K562 (cell line): ENCODE results near the gene RBM18. TPM values are rescaled to one million over a fixed set of nuclear protein-coding genes. Genes with fewer than 3 reads are reported as not detected.

Source experiments
- ATAC-seq: fragments of 200-7000 bp; cut with Tn5 transposase; 3 replicates; pipeline ENCODE4 v1.9.1; 2020; ENCODE audit warnings: moderate library complexity
- BruUV-seq: library from RNA; stranded (reverse); fragments of 400-500 nt; replicated peaks from 2 replicates; lab custom pipeline; 2021; lab: Mats Ljungman, UMichigan
- CTCF ChIA-PET: fragments of 300-600 bp; formaldehyde crosslinking; extraction: SDS; loops from one replicate; lab custom pipeline; 2021; ENCODE audit warnings: low intra/inter-chr PET ratio; lab: Yijun Ruan, JAX
- POLR2A ChIA-PET: fragments of 300-600, 350-650 bp; sonication (Branson Sonifier 250); formaldehyde crosslinking; extraction: SDS; loops from one replicate; lab custom pipeline; 2021; ENCODE audit warnings: antibody characterized with exemption, inconsistent platforms; lab: Yijun Ruan, JAX
- DNase-seq, 4 experiments: peaks; one replicate each; pipeline versions ENCODE4 v3.0.0 to v3.0.0-alpha.2; 2011 to 2018; ENCODE audit warnings: low spot score in 3 of 4, mixed read lengths in 3 of 4; ENCODE audit errors: extremely low read depth in 1 of 4
- FAIRE-seq: peaks from 2 replicates; lab custom pipeline; 2011; peaks lifted over from hg19 to GRCh38; lab: Jason Lieb, UNC
- H2AFZ ChIP-seq: 2 replicates; pipeline ENCODE4 v1.6.0; 2011; ENCODE audit warnings: low read depth, low read length, control low read depth, inconsistent platforms
- H3K27ac ChIP-seq: fragments of 200-600 bp; 3 replicates; pipeline ENCODE4 v1.8.0; 2011; ENCODE audit warnings: low read depth, mild to moderate bottlenecking, control low read depth, inconsistent platforms, low read length, moderate library complexity, mixed read lengths; ENCODE audit errors: extremely low read depth
- H3K27me3 ChIP-seq, 2 experiments: fragments of 300-600 bp in 1 of 2; 2 replicates in 1 of 2; 3 replicates in 1 of 2; pipeline versions ENCODE4 v1.6.0 to v1.8.0; 2011; ENCODE audit warnings: inconsistent platforms in 2 of 2, low read length in 2 of 2, mild to moderate bottlenecking in 1 of 2, mixed read lengths in 1 of 2, moderate library complexity in 1 of 2; ENCODE audit not compliant: control insufficient read depth in 2 of 2, insufficient read depth in 2 of 2
- H3K36me3 ChIP-seq: fragments of 300-600 bp; 3 replicates; pipeline ENCODE4 v1.8.0; 2011; ENCODE audit warnings: mild to moderate bottlenecking, low read length, inconsistent platforms; ENCODE audit not compliant: control insufficient read depth, insufficient read depth
- H3K4me1 ChIP-seq, 2 experiments: fragments of 200-600 bp in 1 of 2; replicated peaks in 1 of 2; 2 replicates in 1 of 2; 3 replicates in 1 of 2; pipeline versions ENCODE4 v1.5.1 to v1.8.0; 2011; ENCODE audit warnings: inconsistent platforms in 2 of 2, low read length in 2 of 2, mild to moderate bottlenecking in 1 of 2, mixed read lengths in 1 of 2, moderate library complexity in 1 of 2; ENCODE audit not compliant: control insufficient read depth in 2 of 2, insufficient read depth in 2 of 2
- H3K4me2 ChIP-seq: 2 replicates; pipeline ENCODE4 v1.6.1; 2011; ENCODE audit warnings: low read length, control low read depth, inconsistent platforms, mixed read lengths; ENCODE audit not compliant: insufficient read depth
- H3K4me3 ChIP-seq: fragments of 200-600 bp; sonication (generic), shearing (Covaris generic); 2 replicates; pipeline ENCODE4 v1.5.1; 2016; ENCODE audit warnings: control low read depth, inconsistent platforms
- H3K79me2 ChIP-seq: fragments of 200-600 bp; 3 replicates; pipeline ENCODE4 v1.8.0; 2011; ENCODE audit warnings: low read length, inconsistent platforms; ENCODE audit not compliant: control insufficient read depth, insufficient read depth
- H3K9ac ChIP-seq, 2 experiments: 2 replicates each; pipeline versions ENCODE4 v1.6.0 to v1.6.1; 2011; ENCODE audit warnings: low read depth in 2 of 2, low read length in 2 of 2, control low read depth in 1 of 2, inconsistent platforms in 1 of 2, mild to moderate bottlenecking in 1 of 2, mixed read lengths in 1 of 2; ENCODE audit not compliant: insufficient read depth in 1 of 2
- H3K9me1 ChIP-seq: one replicate; pipeline ENCODE4 v1.6.0; 2011; ENCODE audit warnings: inconsistent platforms, mild to moderate bottlenecking, low read length, moderate library complexity; ENCODE audit not compliant: control insufficient read depth, insufficient read depth
- H3K9me3 ChIP-seq: replicated peaks from 2 replicates; pipeline ENCODE4 v1.5.1; 2011; ENCODE audit warnings: low read depth, low read length, inconsistent platforms; ENCODE audit not compliant: control insufficient read depth, insufficient read depth
- H4K20me1 ChIP-seq: replicated peaks from 2 replicates; pipeline ENCODE4 v1.6.1; 2011; ENCODE audit warnings: low read length, inconsistent platforms, mixed read lengths; ENCODE audit not compliant: control insufficient read depth, insufficient read depth
- HIVEP1 ChIP-seq: fragments of 250-450 bp; sonication (Bioruptor Pico); IDR thresholded peaks from 2 replicates; pipeline ENCODE4 v1.4.0; 2020; ENCODE audit warnings: mild to moderate bottlenecking
- TCF7L2 ChIP-seq: fragments of 150-350 bp; IDR thresholded peaks from 2 replicates; pipeline ENCODE4 v1.6.1; 2016; ENCODE audit warnings: low read depth, mild to moderate bottlenecking, low read length, moderate library complexity
- ZNF146 ChIP-seq: IDR thresholded peaks from one replicate; pipeline ENCODE4 v1.6.1; 2018; ENCODE audit warnings: missing compliant biosample characterization; ENCODE audit not compliant: unreplicated experiment
- ZNF224 ChIP-seq: sonication (generic); formaldehyde crosslinking; IDR thresholded peaks from 2 replicates; pipeline ENCODE4 v1.8.0; 2022; ENCODE audit warnings: mild to moderate bottlenecking, missing genetic modification reagents
- WGBS: fragments of 100-300 bp; shearing (Covaris generic); methylation state at CpG from one replicate; pipeline ENCODE4 v1.1.6; 2016; ENCODE audit warnings: low coverage, mixed read lengths; ENCODE audit not compliant: insufficient coverage; ENCODE audit errors: missing lambda C conversion rate; 5-methylcytosine and 5-hydroxymethylcytosine counted together
- in situ Hi-C: fragments of 300-500 bp; cut with MboI; formaldehyde crosslinking; loops from 4 replicates; pipeline ENCODE4 v1.15.0; 2018; ENCODE audit warnings: inconsistent platforms, mixed read lengths
- intact Hi-C: fragments of 100-400 bp; cut with micrococcal nuclease; formaldehyde crosslinking; loops from 2 replicates; pipeline ENCODE4 v1.14.2; 2022
- polyA plus RNA-seq, 8 experiments: library from polyadenylated mRNA; depleted of rRNA in 4 of 8; stranded (reverse) in 5 of 8; unstranded in 3 of 8; fragments of >200 nt; fragmentation: Nextera tagmentation in 2 of 8; fragmentation: Illumina TruSeq in 1 of 8; extraction: Ambion mirVana in 2 of 8; extraction: Trizol in 1 of 8; gene quantifications; 2 replicates each; pipeline versions ENCODE4 v1.2.1 to v1.2.3, GENCODE V29; 2011 to 2014; ENCODE audit warnings: inconsistent platforms in 1 of 8, missing spikeins in 1 of 8
- total RNA-seq, 7 experiments: library from RNA; depleted of rRNA in 6 of 7; stranded (reverse); fragments of >200 nt in 6 of 7; fragmentation: Illumina TruSeq in 2 of 7; extraction: Trizol in 2 of 7; gene quantifications; 2 replicates each; pipeline versions ENCODE4 v1.2.1 to v1.2.3, GENCODE V29; 2011 to 2021; ENCODE audit warnings: low replicate concordance in 1 of 7
- TF ChIP-seq, protein P1 (sequence below), 2 experiments: fragments of 450-650 bp in 1 of 2; sonication (generic) in 1 of 2; formaldehyde crosslinking; conservative IDR thresholded peaks; 2 replicates each; pipeline versions ENCODE4 v1.4.0 to v1.8.1; 2020 to 2022; ENCODE audit warnings: mild to moderate bottlenecking in 1 of 2, missing genetic modification reagents in 1 of 2

Gene RBM18
- total and polyA plus RNA-seq, 9 of the 15 experiments (the other 6 are each of a cell fraction or from before 2014, with no cell fraction given): 7.9 to 86.3 (median 34.0) TPM

DNA sequence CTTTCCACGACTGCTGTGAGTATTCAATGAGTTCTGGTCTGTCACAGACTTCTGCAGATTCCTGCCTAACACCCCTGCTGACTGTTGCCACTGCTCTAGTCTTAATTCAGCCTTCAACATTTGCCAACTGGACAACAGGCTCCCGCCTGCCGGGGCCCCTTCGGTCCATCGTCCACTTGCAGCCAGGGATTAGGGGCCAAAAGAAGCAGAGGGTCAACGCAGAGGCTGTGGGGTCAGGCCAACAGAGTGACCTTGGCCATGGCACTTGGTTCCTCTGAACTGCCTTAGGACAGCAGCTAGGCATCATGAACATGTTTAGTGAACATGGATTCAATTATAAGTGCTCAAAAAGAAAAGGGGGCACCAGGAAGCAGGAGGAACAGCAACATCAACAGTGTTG, 76.3 kb downstream of the RBM18 start:
- Histone ChIP-seq H3K9me1 (no peaks in the 10 kb centered on the region), H3K4me2 (no peak overlapping the region), H3K9me3 (no peaks in the 10 kb centered on the region), H3K27me3 (no peaks in the 10 kb centered on the region), H3K4me3 (no peak overlapping the region), H3K9ac (0 out of 4 replicates have a peak overlapping the region, but pooled peaks of 1 of the 2 experiments have one; percentile 37), H3K79me2 (no peaks in the 10 kb centered on the region), H4K20me1 (no peaks in the 10 kb centered on the region), H3K4me1 (peaks cover 0 to 6% of the 10 kb centered on the region in 2 experiments; a peak in 3 of 5 replicates), H3K36me3 (no peaks in the 10 kb centered on the region)
- ATAC-seq: no peak
- DNase-seq: no peak
- intact Hi-C loops (no loop called here), in situ Hi-C loops (no loop called here)
- no TSS peak for BruUV-seq
- no peak for FAIRE-seq
- WGBS: 56% methylated on average over 6 of the region's 6 CpGs
- TF ChIP-seq TCF7L2 (no peak), HIVEP1 (CRISPR knock-in tag) (no peak), ZNF146 (CRISPR knock-in tag) (no peak), ZNF224 (CRISPR knock-in tag) (no peak)
- TF ChIP-seq, protein P1, sequence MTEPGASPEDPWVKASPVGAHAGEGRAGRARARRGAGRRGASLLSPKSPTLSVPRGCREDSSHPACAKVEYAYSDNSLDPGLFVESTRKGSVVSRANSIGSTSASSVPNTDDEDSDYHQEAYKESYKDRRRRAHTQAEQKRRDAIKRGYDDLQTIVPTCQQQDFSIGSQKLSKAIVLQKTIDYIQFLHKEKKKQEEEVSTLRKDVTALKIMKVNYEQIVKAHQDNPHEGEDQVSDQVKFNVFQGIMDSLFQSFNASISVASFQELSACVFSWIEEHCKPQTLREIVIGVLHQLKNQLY (CRISPR knock-in tag; conservative IDR thresholded peaks at IDR 0.05): no peak
- TF ChIP-seq, all 486 proteins: peak for 0
- POLR2A ChIA-PET: interaction anchor here (0.9 kb wide), 1 partner anchor 11 kb away, joined by 4 read pairs; no protein-coding TSS in a partner anchor
- Histone ChIP-seq H3K27ac (no peak overlapping the region), H2AFZ (no peak overlapping the region)
- CTCF ChIA-PET: no interaction called here

Other genes starting within 250 kb of the RBM18 start
Only the 7 nearest of the 8 such genes appear.
- 3.0 TPM in 2 replicates for gene TTLL11, start 171.5 kb downstream of the RBM18 start, total RNA-seq (2014; rRNA removed)
- gene TTLL11, start 171.5 kb downstream of the RBM18 start, total RNA-seq (2014; rRNA removed; fragmentation: Illumina TruSeq; extraction: Trizol): 2.6 and 2.9 TPM in 2 replicates
- 2.5 and 3.3 TPM in 2 replicates for gene TTLL11, start 171.5 kb downstream of the RBM18 start, total RNA-seq (2015; rRNA removed; fragmentation: Illumina TruSeq; extraction: Trizol)
- 4.2 and 4.4 TPM in 2 replicates for gene TTLL11, start 171.5 kb downstream of the RBM18 start, total RNA-seq (2021)
- 2.0 and 2.7 TPM in 2 replicates for gene TTLL11, start 171.5 kb downstream of the RBM18 start, polyA plus RNA-seq (2011; rRNA removed)
- gene TTLL11, start 171.5 kb downstream of the RBM18 start, polyA plus RNA-seq (2014; fragmentation: Illumina TruSeq; extraction: Trizol): 4.2 and 4.3 TPM in 2 replicates
- 1 to 10 TPM in 1 of 2 experiments, under 1 TPM in 1; 0.83 to 1.5 TPM for gene TTLL11, start 171.5 kb downstream of the RBM18 start, polyA plus RNA-seq (2014; fragmentation: Nextera tagmentation; extraction: Ambion mirVana)
- gene TTLL11, start 171.5 kb downstream of the RBM18 start, polyA plus RNA-seq (2014; rRNA removed): 3.7 and 4.3 TPM in 2 replicates
- gene NDUFA8, start 105.1 kb downstream of the RBM18 start, total RNA-seq (2014; rRNA removed): 105 and 115 TPM in 2 replicates
- 105 and 114 TPM in 2 replicates for gene NDUFA8, start 105.1 kb downstream of the RBM18 start, total RNA-seq (2014; rRNA removed; fragmentation: Illumina TruSeq; extraction: Trizol)
- 122 and 133 TPM in 2 replicates for gene NDUFA8, start 105.1 kb downstream of the RBM18 start, total RNA-seq (2015; rRNA removed; fragmentation: Illumina TruSeq; extraction: Trizol)
- gene NDUFA8, start 105.1 kb downstream of the RBM18 start, total RNA-seq (2021): 126 and 134 TPM in 2 replicates
- gene NDUFA8, start 105.1 kb downstream of the RBM18 start, polyA plus RNA-seq (2011; rRNA removed): 135 and 165 TPM in 2 replicates
- 198 and 204 TPM in 2 replicates for gene NDUFA8, start 105.1 kb downstream of the RBM18 start, polyA plus RNA-seq (2014; fragmentation: Illumina TruSeq; extraction: Trizol)
- 100 to 1,000 TPM; 126 to 189 TPM for gene NDUFA8, start 105.1 kb downstream of the RBM18 start, polyA plus RNA-seq (2014; fragmentation: Nextera tagmentation; extraction: Ambion mirVana)
- gene NDUFA8, start 105.1 kb downstream of the RBM18 start, polyA plus RNA-seq (2014; rRNA removed): 194 and 212 TPM in 2 replicates
- gene MORN5, start 104.9 kb downstream of the RBM18 start, total RNA-seq (2014; rRNA removed): not detected in 2 replicates
- gene MORN5, start 104.9 kb downstream of the RBM18 start, total RNA-seq (2014; rRNA removed; fragmentation: Illumina TruSeq; extraction: Trizol): not detected in 2 replicates
- gene MORN5, start 104.9 kb downstream of the RBM18 start, total RNA-seq (2015; rRNA removed; fragmentation: Illumina TruSeq; extraction: Trizol): not detected in 2 replicates
- not detected in 2 replicates for gene MORN5, start 104.9 kb downstream of the RBM18 start, total RNA-seq (2021)
- not detected in 2 replicates for gene MORN5, start 104.9 kb downstream of the RBM18 start, polyA plus RNA-seq (2011; rRNA removed)
- not detected in 2 replicates for gene MORN5, start 104.9 kb downstream of the RBM18 start, polyA plus RNA-seq (2014; fragmentation: Illumina TruSeq; extraction: Trizol)
- gene MORN5, start 104.9 kb downstream of the RBM18 start, polyA plus RNA-seq (2014; fragmentation: Nextera tagmentation; extraction: Ambion mirVana): not detected
- gene MORN5, start 104.9 kb downstream of the RBM18 start, polyA plus RNA-seq (2014; rRNA removed): not detected in 2 replicates
- 16.3 and 23.8 TPM in 2 replicates for gene LHX6, start 35.9 kb downstream of the RBM18 start, total RNA-seq (2014; rRNA removed)
- 5.1 and 5.4 TPM in 2 replicates for gene LHX6, start 35.9 kb downstream of the RBM18 start, total RNA-seq (2014; rRNA removed; fragmentation: Illumina TruSeq; extraction: Trizol)
- 7.1 and 8.3 TPM in 2 replicates for gene LHX6, start 35.9 kb downstream of the RBM18 start, total RNA-seq (2015; rRNA removed; fragmentation: Illumina TruSeq; extraction: Trizol)
- 13.4 and 14.0 TPM in 2 replicates for gene LHX6, start 35.9 kb downstream of the RBM18 start, total RNA-seq (2021)
- 7.9 and 9.4 TPM in 2 replicates for gene LHX6, start 35.9 kb downstream of the RBM18 start, polyA plus RNA-seq (2011; rRNA removed)
- 9.5 and 14.8 TPM in 2 replicates for gene LHX6, start 35.9 kb downstream of the RBM18 start, polyA plus RNA-seq (2014; fragmentation: Illumina TruSeq; extraction: Trizol)
- 1 to 10 TPM; 2.8 to 3.4 TPM for gene LHX6, start 35.9 kb downstream of the RBM18 start, polyA plus RNA-seq (2014; fragmentation: Nextera tagmentation; extraction: Ambion mirVana)
- gene LHX6, start 35.9 kb downstream of the RBM18 start, polyA plus RNA-seq (2014; rRNA removed): 12.0 and 20.9 TPM in 2 replicates
- gene MRRF, start within 50 bp of the RBM18 start, total RNA-seq (2014; rRNA removed): 53.6 and 57.9 TPM in 2 replicates
- 81.2 and 89.5 TPM in 2 replicates for gene MRRF, start within 50 bp of the RBM18 start, total RNA-seq (2014; rRNA removed; fragmentation: Illumina TruSeq; extraction: Trizol)
- gene MRRF, start within 50 bp of the RBM18 start, total RNA-seq (2015; rRNA removed; fragmentation: Illumina TruSeq; extraction: Trizol): 65.7 and 70.8 TPM in 2 replicates
- 49.0 and 55.0 TPM in 2 replicates for gene MRRF, start within 50 bp of the RBM18 start, total RNA-seq (2021)
- gene MRRF, start within 50 bp of the RBM18 start, polyA plus RNA-seq (2011; rRNA removed): 101 and 105 TPM in 2 replicates
- 81.3 and 93.1 TPM in 2 replicates for gene MRRF, start within 50 bp of the RBM18 start, polyA plus RNA-seq (2014; fragmentation: Illumina TruSeq; extraction: Trizol)
- gene MRRF, start within 50 bp of the RBM18 start, polyA plus RNA-seq (2014; fragmentation: Nextera tagmentation; extraction: Ambion mirVana): 10 to 100 TPM; 78.6 to 95.1 TPM
- gene MRRF, start within 50 bp of the RBM18 start, polyA plus RNA-seq (2014; rRNA removed): 80.2 and 86.8 TPM in 2 replicates
- gene PTGS1, start 106.2 kb upstream of the RBM18 start, total RNA-seq (2014; rRNA removed): 4.9 and 5.3 TPM in 2 replicates
- gene PTGS1, start 106.2 kb upstream of the RBM18 start, total RNA-seq (2014; rRNA removed; fragmentation: Illumina TruSeq; extraction: Trizol): 3.4 and 3.6 TPM in 2 replicates
- 3.8 and 4.5 TPM in 2 replicates for gene PTGS1, start 106.2 kb upstream of the RBM18 start, total RNA-seq (2015; rRNA removed; fragmentation: Illumina TruSeq; extraction: Trizol)
- gene PTGS1, start 106.2 kb upstream of the RBM18 start, total RNA-seq (2021): 7.2 and 9.1 TPM in 2 replicates
- gene PTGS1, start 106.2 kb upstream of the RBM18 start, polyA plus RNA-seq (2011; rRNA removed): 5.2 and 12.9 TPM in 2 replicates
- 7.2 and 7.5 TPM in 2 replicates for gene PTGS1, start 106.2 kb upstream of the RBM18 start, polyA plus RNA-seq (2014; fragmentation: Illumina TruSeq; extraction: Trizol)
- gene PTGS1, start 106.2 kb upstream of the RBM18 start, polyA plus RNA-seq (2014; fragmentation: Nextera tagmentation; extraction: Ambion mirVana): 1 to 10 TPM; 3.7 to 8.2 TPM
- 4.0 and 5.8 TPM in 2 replicates for gene PTGS1, start 106.2 kb upstream of the RBM18 start, polyA plus RNA-seq (2014; rRNA removed)
- gene OR1J1, start 213.1 kb upstream of the RBM18 start, total RNA-seq (2014; rRNA removed): not detected in 2 replicates
- gene OR1J1, start 213.1 kb upstream of the RBM18 start, total RNA-seq (2014; rRNA removed; fragmentation: Illumina TruSeq; extraction: Trizol): not detected in 2 replicates
- gene OR1J1, start 213.1 kb upstream of the RBM18 start, total RNA-seq (2015; rRNA removed; fragmentation: Illumina TruSeq; extraction: Trizol): not detected in 2 replicates
- not detected in 2 replicates for gene OR1J1, start 213.1 kb upstream of the RBM18 start, total RNA-seq (2021)
- gene OR1J1, start 213.1 kb upstream of the RBM18 start, polyA plus RNA-seq (2011; rRNA removed): not detected in 2 replicates
- gene OR1J1, start 213.1 kb upstream of the RBM18 start, polyA plus RNA-seq (2014; fragmentation: Illumina TruSeq; extraction: Trizol): not detected in 2 replicates
- not detected for gene OR1J1, start 213.1 kb upstream of the RBM18 start, polyA plus RNA-seq (2014; fragmentation: Nextera tagmentation; extraction: Ambion mirVana)
- not detected in 2 replicates for gene OR1J1, start 213.1 kb upstream of the RBM18 start, polyA plus RNA-seq (2014; rRNA removed)